IPS DF 6.9 (cell line): ENCODE data around the gene SIGMAR1.

Experiments
- DNase-seq: peaks from one replicate; pipeline ENCODE4 v3.0.0-alpha.2; 2013; ENCODE audit warnings: low read depth, low spot score
- H3K27ac ChIP-seq: one replicate; pipeline ENCODE4 v1.5.1; 2013; ENCODE audit warnings: low read length, control low read depth
- H3K27me3 ChIP-seq: 2 replicates; pipeline ENCODE4 v1.6.1; 2013; ENCODE audit warnings: mild to moderate bottlenecking, low read length; ENCODE audit not compliant: control insufficient read depth, insufficient read depth
- H3K36me3 ChIP-seq: 2 replicates; pipeline ENCODE4 v1.6.1; 2013; ENCODE audit warnings: low read length; ENCODE audit not compliant: control insufficient read depth, insufficient read depth
- H3K4me1 ChIP-seq: 2 replicates; pipeline ENCODE4 v1.6.1; 2013; ENCODE audit warnings: low read length; ENCODE audit not compliant: control insufficient read depth, insufficient read depth
- H3K4me3 ChIP-seq: 2 replicates; pipeline ENCODE4 v1.5.1; 2013; ENCODE audit warnings: mild to moderate bottlenecking, low read length
- H3K9me3 ChIP-seq: 2 replicates; pipeline ENCODE4 v1.6.1; 2013; ENCODE audit warnings: low read length, inconsistent platforms; ENCODE audit not compliant: control insufficient read depth, insufficient read depth
- WGBS: extraction: QIAGEN DNeasy Blood & Tissue Kit; methylation state at CpG from one replicate; pipeline ENCODE4 v1.1.7; 2013; ENCODE audit warnings: mixed read lengths, missing lambda C conversion rate; ENCODE audit not compliant: insufficient read length, insufficient coverage; 5-methylcytosine and 5-hydroxymethylcytosine counted together

SIGMAR1 gene

DNA sequence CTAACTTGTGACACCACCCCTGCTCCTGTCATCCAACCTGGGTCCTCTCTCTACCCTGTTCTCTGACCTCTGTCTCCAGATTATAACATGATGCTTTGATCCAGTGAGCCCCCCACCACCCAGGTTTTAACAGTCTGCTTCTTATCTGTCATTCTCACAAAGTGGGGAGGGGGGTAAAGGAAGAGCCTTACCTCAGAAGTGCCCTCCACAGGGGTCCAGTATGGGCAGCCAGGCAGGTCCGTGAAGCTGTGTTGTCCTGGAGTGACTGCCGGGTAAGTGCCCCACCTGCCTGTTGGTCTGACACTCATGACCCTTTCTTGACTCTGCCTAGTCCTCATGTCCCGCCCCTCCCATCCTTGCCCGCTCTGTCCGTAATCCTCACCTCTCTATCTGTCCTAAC is 17.8 kb upstream of the SIGMAR1 start:
- Histone ChIP-seq H3K9me3 (no peaks in the 10 kb centered on the region), H3K4me3 (no peak overlapping the region), H3K27ac (no peak overlapping the region), H3K27me3 (no peaks in the 10 kb centered on the region), H3K4me1 (peaks cover 7% of the 10 kb centered on the region), H3K36me3 (no peaks in the 10 kb centered on the region; the same call in 1 of the 2 replicates)
- no peak for DNase-seq
- no CpG with 5 or more reads among the region's 5 CpGs for WGBS

DNA sequence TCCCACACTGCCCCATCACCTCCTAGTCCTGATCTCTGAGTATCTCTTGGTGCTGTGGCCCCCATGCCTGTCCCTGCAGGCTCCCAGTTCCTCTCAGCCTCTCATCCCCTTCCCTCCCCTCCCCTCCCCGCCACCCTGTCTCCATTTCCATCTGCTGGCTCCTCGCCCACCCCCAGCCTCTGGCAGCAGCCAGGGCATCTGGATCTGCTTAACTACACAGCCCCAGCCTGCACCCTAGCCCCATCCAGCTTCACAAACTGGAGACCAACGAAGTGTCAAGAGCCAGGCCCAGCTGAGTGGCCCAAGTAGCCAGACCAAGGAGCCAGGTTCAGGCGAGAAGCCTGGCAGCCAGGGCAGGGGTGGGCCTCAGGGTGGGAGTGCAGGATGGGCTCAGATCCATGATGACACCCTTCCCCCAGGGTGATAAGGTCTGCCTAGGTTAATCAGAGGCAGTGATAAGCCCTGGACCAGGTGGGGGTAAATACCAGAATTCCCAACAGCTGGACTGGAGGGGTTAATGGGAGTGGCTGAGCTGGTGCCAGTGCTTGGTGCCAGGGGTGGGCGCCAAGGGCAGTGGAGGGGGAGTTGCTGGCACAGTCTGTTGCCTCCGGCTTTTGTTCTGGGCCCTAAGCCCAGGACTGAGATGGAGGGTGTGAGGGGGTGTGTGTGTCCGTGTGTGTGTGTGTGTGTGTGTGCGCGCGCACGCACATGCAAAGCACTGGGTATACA is 16.9 kb upstream of the SIGMAR1 start:
- DNase-seq = no peak
- no peak overlapping the region for H3K27ac ChIP-seq
- H3K9me3 ChIP-seq = no peaks in the 10 kb centered on the region
- H3K36me3 ChIP-seq = peaks cover 2% of the 10 kb centered on the region
- WGBS = no CpG with 5 or more reads among the region's 11 CpGs
- H3K4me3 ChIP-seq = no peak overlapping the region
- H3K27me3 ChIP-seq = no peaks in the 10 kb centered on the region
- H3K4me1 ChIP-seq = peaks cover 6% of the 10 kb centered on the region

DNA sequence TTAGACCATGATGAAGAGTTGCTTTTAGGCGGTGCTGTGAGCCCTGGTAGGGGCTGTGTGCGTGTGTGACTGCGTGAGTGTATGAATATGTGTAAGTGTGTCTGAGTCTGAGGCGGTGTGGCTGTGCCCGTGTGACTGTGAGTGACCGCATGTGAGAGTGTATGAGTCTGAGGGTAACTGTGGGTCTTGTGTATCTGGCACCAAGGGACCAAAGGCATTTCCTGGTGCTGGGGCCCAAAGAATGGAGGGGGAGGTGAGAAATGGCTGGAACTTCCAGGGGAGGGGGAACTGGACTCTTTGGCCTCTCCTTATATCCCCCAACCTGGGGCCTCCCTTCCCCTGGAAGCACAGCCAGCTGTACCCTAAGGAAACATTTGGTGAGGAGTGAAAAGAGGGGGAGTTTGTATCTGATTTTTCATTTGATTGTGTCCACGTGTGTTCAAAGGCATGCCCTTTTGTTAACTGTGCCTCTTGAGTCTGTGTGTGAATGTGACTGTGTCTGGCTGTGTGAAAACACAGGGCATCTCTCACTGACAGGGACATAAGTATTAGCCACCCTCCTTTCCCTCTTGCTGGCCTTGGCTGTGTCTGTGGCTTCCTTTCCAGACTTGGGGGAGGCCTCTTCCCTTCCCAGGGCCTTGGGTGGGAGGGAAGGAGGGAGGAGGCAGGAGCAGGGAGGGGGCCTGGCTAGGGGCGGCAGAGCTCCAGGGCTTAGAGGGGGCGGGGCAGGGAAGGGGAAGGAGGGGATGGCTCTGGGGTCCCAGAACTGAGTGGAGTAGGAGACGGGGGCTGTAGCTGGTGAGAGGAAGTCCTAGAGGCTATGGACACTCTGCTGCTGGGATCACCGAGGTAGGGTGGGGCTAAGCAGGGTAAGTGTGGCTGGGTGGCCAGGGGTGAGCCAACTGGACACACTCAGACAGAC is 15.8 kb upstream of the SIGMAR1 start:
- Histone ChIP-seq H3K4me1 (peaks cover 5% of the 10 kb centered on the region), H3K9me3 (no peaks in the 10 kb centered on the region), H3K27ac (no peak overlapping the region), H3K4me3 (no peak overlapping the region), H3K36me3 (peaks cover 8% of the 10 kb centered on the region), H3K27me3 (no peaks in the 10 kb centered on the region)
- WGBS = no CpG with 5 or more reads among the region's 11 CpGs
- no peak for DNase-seq

DNA sequence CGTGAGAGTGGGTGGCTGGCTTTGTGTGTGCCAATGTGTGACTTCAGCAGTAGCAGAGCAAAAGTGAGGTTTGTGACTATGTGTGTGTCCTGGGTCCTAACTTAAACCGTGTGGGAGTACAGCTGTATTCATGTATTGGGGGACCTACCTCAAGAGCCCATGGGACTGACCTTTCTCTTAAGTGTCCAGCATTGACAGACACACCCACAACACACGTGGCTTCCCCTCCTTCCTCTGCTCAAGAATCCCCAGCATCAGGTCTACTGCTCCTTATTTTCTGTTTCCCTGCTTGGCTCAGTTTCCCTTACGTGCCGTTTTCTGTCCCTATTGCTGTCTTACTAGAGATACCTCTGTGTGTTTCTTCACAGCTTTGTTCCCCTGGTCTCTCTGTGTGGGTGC is 15.0 kb upstream of the SIGMAR1 start:
- H3K9me3 ChIP-seq = no peaks in the 10 kb centered on the region
- no CpG with 5 or more reads among the region's 5 CpGs for WGBS
- no peak for DNase-seq
- no peaks in the 10 kb centered on the region for H3K27me3 ChIP-seq
- H3K36me3 ChIP-seq = peaks cover 8% of the 10 kb centered on the region
- peaks cover 7% of the 10 kb centered on the region for H3K4me1 ChIP-seq
- no peak overlapping the region for H3K4me3 ChIP-seq
- H3K27ac ChIP-seq = no peak overlapping the region

DNA sequence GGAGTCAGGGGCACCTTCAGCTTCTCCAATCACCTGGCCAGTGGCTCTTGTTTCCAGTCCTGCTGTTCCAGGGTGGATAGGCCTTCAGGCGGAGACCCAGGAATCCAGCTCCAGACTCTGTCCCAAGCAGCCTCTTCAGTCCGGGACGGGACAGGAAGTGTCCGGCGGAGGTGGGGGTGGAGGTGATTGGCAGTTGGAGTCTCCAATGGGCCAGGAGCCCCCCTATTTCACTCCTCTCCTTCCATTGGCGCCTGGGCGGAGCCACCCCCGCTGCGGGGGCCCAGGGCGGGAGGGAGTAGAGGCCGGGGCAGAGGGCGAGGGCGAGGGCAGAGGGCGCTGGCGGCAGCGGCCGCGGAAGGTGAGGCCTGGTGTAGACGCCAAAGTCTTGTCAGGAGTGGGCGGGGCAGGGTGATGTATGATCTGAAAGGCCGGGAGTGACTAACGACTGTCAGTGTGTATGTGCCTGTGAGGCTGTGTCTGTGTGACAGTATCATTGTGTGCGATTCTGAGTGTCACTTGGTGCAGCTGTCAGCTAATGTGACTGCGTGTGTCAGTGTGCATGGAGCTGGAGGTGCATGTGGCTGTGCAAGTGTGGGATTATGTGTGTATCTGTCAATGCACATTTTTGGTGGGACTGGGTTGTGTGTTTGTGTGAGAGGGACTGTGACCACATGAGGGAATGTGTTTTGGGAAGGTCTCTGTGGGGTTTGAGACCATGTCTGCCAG is 14.5 kb upstream of the SIGMAR1 start, which contains the start of gene IL11RA:
Gene IL11RA (plus strand): TSS at position 310 of the 726 bp plus-strand sequence. CDS start 3,033 bp downstream, outside the sequence.
- DNase-seq = peak; percentile 92
- WGBS = no CpG with 5 or more reads among the region's 24 CpGs
- Histone ChIP-seq H3K9me3 (no peaks in the 10 kb centered on the region), H3K36me3 (peaks cover 8% of the 10 kb centered on the region), H3K4me1 (peaks cover 9% of the 10 kb centered on the region), H3K27me3 (no peaks in the 10 kb centered on the region), H3K27ac (no peak within 1 kb of the TSS), H3K4me3 (peak within 1 kb of the TSS; percentile 28; the same call in 1 of the 2 replicates)

DNA sequence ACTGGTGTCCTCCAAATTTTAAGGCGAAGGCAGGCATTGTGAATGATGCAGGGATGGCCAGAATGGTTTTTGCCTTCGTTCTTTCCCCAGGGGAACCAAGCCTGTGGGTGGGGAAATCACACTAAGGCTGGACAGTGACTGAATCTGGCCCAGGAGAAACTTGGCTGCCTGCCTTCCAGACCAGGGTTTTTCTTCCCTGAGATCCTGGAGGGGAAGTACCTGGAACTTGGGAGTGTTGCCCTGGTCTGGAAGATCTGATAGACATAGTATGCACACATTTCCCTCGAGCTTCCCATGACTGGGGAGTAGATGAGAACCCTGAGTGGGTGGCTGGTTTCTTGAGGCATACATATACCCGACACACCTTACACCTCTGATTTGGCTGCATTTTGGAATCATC is 13.7 kb upstream of the SIGMAR1 start:
- Histone ChIP-seq H3K4me3 (no peak overlapping the region; the same call in 1 of the 2 replicates), H3K27me3 (no peaks in the 10 kb centered on the region), H3K27ac (no peak overlapping the region), H3K36me3 (peaks cover 8% of the 10 kb centered on the region), H3K4me1 (peaks cover 9% of the 10 kb centered on the region), H3K9me3 (no peaks in the 10 kb centered on the region)
- DNase-seq = no peak
- WGBS = no CpG with 5 or more reads among the region's 4 CpGs

DNA sequence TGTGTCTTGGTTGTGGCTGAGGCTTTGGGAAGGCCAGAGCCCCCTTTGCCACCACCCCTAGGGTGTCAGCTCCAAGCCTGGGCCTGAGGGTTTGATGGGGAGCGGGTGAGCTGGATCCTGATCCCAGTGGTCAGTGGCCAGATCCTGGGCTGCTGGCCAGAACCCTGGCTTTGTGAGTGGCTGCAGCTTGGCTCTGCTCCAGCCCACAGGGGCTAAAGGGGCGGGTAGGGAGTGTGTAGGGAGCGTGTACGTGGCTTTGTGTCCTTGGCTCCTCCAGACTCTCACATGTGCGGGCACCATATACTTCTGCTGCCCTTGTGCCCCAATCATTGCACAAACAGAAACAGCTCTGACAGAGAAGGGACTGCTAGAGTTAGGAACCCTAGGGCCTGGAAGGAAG is 13.2 kb upstream of the SIGMAR1 start:
- Histone ChIP-seq H3K27me3 (no peaks in the 10 kb centered on the region), H3K4me3 (no peak overlapping the region), H3K4me1 (peaks cover 12% of the 10 kb centered on the region), H3K9me3 (no peaks in the 10 kb centered on the region), H3K36me3 (peaks cover 8% of the 10 kb centered on the region), H3K27ac (no peak overlapping the region)
- WGBS = no CpG with 5 or more reads among the region's 5 CpGs
- no peak for DNase-seq

DNA sequence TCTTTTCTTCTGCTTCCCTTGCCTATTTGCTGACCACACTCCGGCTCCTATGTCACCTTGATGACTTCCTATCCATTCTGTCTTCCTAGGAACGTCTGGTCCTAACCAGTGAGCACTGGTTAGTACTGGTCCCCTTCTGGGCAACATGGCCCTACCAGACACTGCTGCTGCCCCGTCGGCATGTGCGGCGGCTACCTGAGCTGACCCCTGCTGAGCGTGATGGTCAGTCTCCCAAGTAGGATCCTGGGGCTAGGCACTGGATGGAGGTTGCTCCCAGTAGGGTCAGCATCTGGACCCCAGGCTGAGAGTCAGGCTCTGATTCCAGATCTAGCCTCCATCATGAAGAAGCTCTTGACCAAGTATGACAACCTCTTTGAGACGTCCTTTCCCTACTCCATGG is 11.1 kb upstream of the SIGMAR1 start:
- no peak overlapping the region for H3K27ac ChIP-seq
- no peak overlapping the region for H3K4me3 ChIP-seq
- DNase-seq = no peak
- no CpG with 5 or more reads among the region's 8 CpGs for WGBS
- H3K4me1 ChIP-seq = peaks cover 15% of the 10 kb centered on the region
- no peaks in the 10 kb centered on the region for H3K9me3 ChIP-seq
- H3K27me3 ChIP-seq = no peaks in the 10 kb centered on the region
- peaks cover 8% of the 10 kb centered on the region for H3K36me3 ChIP-seq

DNA sequence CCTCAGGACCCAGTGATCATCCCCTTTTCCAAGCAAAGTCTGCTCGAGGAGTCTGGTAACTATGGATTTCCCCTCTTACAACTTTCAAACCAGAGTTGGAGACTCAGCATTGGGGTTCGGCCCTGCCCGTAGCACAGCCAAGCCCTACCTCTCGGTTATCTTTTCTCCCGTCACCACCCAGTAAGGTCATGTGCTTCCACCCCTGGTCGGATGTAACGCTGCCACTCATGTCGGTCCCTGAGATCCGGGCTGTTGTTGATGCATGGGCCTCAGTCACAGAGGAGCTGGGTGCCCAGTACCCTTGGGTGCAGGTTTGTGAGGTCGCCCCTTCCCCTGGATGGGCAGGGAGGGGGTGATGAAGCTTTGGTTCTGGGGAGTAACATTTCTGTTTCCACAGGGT is 10.1 kb upstream of the SIGMAR1 start:
- whole genome bisulfite sequencing = no CpG with 5 or more reads among the region's 10 CpGs
- Histone ChIP-seq H3K36me3 (peaks cover 8% of the 10 kb centered on the region), H3K4me1 (peaks cover 15% of the 10 kb centered on the region), H3K27ac (no peak overlapping the region), H3K4me3 (peak overlapping the region; percentile 70; the same call in 1 of the 2 replicates), H3K9me3 (no peaks in the 10 kb centered on the region), H3K27me3 (no peaks in the 10 kb centered on the region)
- DNase-seq = no peak

DNA sequence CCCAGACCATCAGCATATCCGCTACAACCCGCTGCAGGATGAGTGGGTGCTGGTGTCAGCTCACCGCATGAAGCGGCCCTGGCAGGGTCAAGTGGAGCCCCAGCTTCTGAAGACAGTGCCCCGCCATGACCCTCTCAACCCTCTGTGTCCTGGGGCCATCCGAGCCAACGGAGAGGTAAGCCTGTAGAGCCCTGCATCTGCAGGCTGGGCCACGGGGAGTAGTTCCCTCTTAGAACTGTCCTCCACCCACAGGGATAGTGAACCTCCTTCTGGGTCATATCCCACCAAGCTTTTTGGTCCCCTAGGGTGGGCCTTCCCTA is 9.5 kb upstream of the SIGMAR1 start:
- no peaks in the 10 kb centered on the region for H3K27me3 ChIP-seq
- WGBS = no CpG with 5 or more reads among the region's 8 CpGs
- DNase-seq = no peak
- H3K4me1 ChIP-seq = peaks cover 12% of the 10 kb centered on the region
- no peak overlapping the region for H3K27ac ChIP-seq
- H3K36me3 ChIP-seq = peaks cover 8% of the 10 kb centered on the region
- peak overlapping the region; percentile 70; the same call in 1 of the 2 replicates for H3K4me3 ChIP-seq
- no peaks in the 10 kb centered on the region for H3K9me3 ChIP-seq
